ENCODE measurements around the gene ZXDA. TPM values are rescaled to one million over a fixed set of nuclear protein-coding genes. Genes with fewer than 3 reads are reported as not detected.
A peak's percentile ranks its signal among the peaks of the same experiment; 100 is the strongest.

Gene ZXDA
- total and polyA plus RNA-seq, 9 of the 15 experiments (the other 6 are each of a cell fraction or from before 2014, with no cell fraction given) = 0.01 to 0.51 (median 0.28) TPM; not detected in 1

- H3K79me2 ChIP-seq (ENCODE audit: control insufficient read depth, insufficient read depth, low read length) = no peaks in the 10 kb centered on the region
- FAIRE-seq (no peak), DNase-seq (ENCODE audit: extremely low read depth in 1 of 4, low spot score in 3 of 4) (no peak), ATAC-seq (no peak)
- no peaks in the 10 kb centered on the region for H3K9me3 ChIP-seq (replicated peaks; ENCODE audit: control insufficient read depth, insufficient read depth, low read depth, low read length)
- ChIA-PET POLR2A (no interaction called here), CTCF (ENCODE audit: low intra/inter-chr PET ratio) (no interaction called here)
- H4K20me1 ChIP-seq (replicated peaks; ENCODE audit: control insufficient read depth, insufficient read depth, low read length) = no peaks in the 10 kb centered on the region
- no peaks in the 10 kb centered on the region for H3K9me1 ChIP-seq (ENCODE audit: control insufficient read depth, insufficient read depth, low read length)
- H3K9ac ChIP-seq (ENCODE audit: insufficient read depth in 1 of 2, low read depth in 2 of 2, low read length in 2 of 2) = no peak overlapping the region
- no peak overlapping the region for H2AFZ ChIP-seq (ENCODE audit: low read depth, low read length)
- H3K27me3 ChIP-seq (ENCODE audit: control insufficient read depth in 2 of 2, insufficient read depth in 2 of 2, low read length in 2 of 2) = no peaks in the 10 kb centered on the region
- H3K27ac ChIP-seq (ENCODE audit: extremely low read depth, low read depth, low read length) = no peak overlapping the region
- intact Hi-C loops (cut with micrococcal nuclease) = no loop called here
- in situ Hi-C loops (cut with MboI) = no loop called here
- H3K4me1 ChIP-seq (replicated peaks in 1 of 2; ENCODE audit: control insufficient read depth in 2 of 2, insufficient read depth in 2 of 2, low read length in 2 of 2) = no peaks in the 10 kb centered on the region
- H3K4me2 ChIP-seq (ENCODE audit: insufficient read depth, low read length) = no peak overlapping the region
- 0% methylated on average over 2 of the region's 3 CpGs for WGBS (ENCODE audit: insufficient coverage, low coverage, missing lambda C conversion rate)
- H3K36me3 ChIP-seq (ENCODE audit: control insufficient read depth, insufficient read depth, low read length) = no peaks in the 10 kb centered on the region
- TF ChIP-seq ATF3 (IDR thresholded peaks at IDR 0.05) (0 out of 2 replicates have a peak, but pooled peaks have one; percentile 8), ATF3 (CRISPR knock-in tag; conservative IDR thresholded peaks at IDR 0.05) (no peak), PPARD (CRISPR knock-in tag; IDR thresholded peaks at IDR 0.05) (no peak), SMARCA4 (IDR thresholded peaks at IDR 0.05) (no peak), ZNF347 (CRISPR knock-in tag; IDR thresholded peaks at IDR 0.05; ENCODE audit: low read depth) (no peak), MCM5 (IDR thresholded peaks at IDR 0.05; ENCODE audit: low read depth) (no peak), EZH2 (IDR thresholded peaks at IDR 0.05; ENCODE audit: borderline replicate concordance, low read depth, low read length) (no peak), KLF16 (IDR thresholded peaks at IDR 0.05) (no peak)
- no peak overlapping the region for H3K4me3 ChIP-seq
- BruUV-seq (replicated peaks) = no TSS peak
These were observed 19.8 kb upstream of the ZXDA start for GRCh38 chrX:57930051-57930450.

Data from K562 (cell line).